Heart left ventricle (tissue), 13 donors: ENCODE results near the gene ISY1.

ENCODE experiments used
- POLR2A ChIP-seq, 2 donors: fragments of 450-650 bp; IDR thresholded peaks; one replicate each; pipeline ENCODE4 v1.6.1; 2017; ENCODE audit warnings: antibody characterized with exemption in 2 of 2, mild to moderate bottlenecking in 2 of 2, moderate library complexity in 2 of 2
- TF ChIP-seq, protein P1 (sequence below), 12 donors: fragments of 200-600 bp; sonication (generic) in 4 of 12; IDR thresholded peaks; one replicate each; pipeline versions ENCODE4 v1.5.0 to v1.8.0; 2018 to 2022; ENCODE audit warnings: antibody characterized with exemption in 12 of 12, mild to moderate bottlenecking in 5 of 12
- donor health status: ischemic (EF 13 %, LVEDD 7.1; RV severe dilation, severe dysfunction).
- donor health status: DM: no; HTN: yes; CAD: no.
- donor health status: DM: no; HTN: no; CAD: no.
- donor health status: ischemic (EF 25% LVEDD 6.9; RV normal size, moderate dysfunction).
- donor health status: ischemic (EF 25% LVEDD 5.7; RV mildly dilated, moderate dysfunction).
- donor health status: ischemic (EF 35%, LVEDD 5.7; RV mildly dilated, moderate dysfunction).
- donor health status: nonischemic (EF 11% LVEDD 7.7; RV severe dilation, severe dysfunction).
- donor health status: DM: yes; HTN: yes; CAD: no.
- donor health status: PGD.
- donor health status: ischemic (EF 29% LVEDD 5.4; RV normal size, mild dysfunction).
- donor health status: nonischemic (EF 23%, LVEDD 6.1; RV moderate dilation, normal function).

DNA sequence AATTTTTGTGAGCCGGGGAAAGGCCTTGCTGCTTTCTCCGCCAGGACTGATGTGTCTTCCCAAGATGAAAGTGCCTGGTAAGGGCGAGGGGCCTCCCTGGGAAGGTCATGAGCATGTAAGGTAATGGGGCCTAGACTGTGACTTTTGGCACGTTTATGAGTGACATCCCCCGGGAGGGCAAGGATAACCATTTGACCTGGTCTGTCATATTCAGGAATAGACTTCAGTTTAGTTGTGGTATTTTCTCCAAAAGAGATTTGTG, 23.5 kb upstream of the ISY1 start:
- TF ChIP-seq, protein P1, sequence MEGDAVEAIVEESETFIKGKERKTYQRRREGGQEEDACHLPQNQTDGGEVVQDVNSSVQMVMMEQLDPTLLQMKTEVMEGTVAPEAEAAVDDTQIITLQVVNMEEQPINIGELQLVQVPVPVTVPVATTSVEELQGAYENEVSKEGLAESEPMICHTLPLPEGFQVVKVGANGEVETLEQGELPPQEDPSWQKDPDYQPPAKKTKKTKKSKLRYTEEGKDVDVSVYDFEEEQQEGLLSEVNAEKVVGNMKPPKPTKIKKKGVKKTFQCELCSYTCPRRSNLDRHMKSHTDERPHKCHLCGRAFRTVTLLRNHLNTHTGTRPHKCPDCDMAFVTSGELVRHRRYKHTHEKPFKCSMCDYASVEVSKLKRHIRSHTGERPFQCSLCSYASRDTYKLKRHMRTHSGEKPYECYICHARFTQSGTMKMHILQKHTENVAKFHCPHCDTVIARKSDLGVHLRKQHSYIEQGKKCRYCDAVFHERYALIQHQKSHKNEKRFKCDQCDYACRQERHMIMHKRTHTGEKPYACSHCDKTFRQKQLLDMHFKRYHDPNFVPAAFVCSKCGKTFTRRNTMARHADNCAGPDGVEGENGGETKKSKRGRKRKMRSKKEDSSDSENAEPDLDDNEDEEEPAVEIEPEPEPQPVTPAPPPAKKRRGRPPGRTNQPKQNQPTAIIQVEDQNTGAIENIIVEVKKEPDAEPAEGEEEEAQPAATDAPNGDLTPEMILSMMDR (IDR thresholded peaks at IDR 0.05): no peak
- TF ChIP-seq POLR2A (IDR thresholded peaks at IDR 0.05): no peak
